GM12864 (cell line): ENCODE measurements around the gene SPOCK1.

Experiments used
- DNase-seq: peaks from one replicate; pipeline ENCODE4 v3.0.0-alpha.2; 2011; ENCODE audit warnings: low read depth
- H3K4me3 ChIP-seq: 2 replicates; pipeline ENCODE4 v1.5.1; 2011; ENCODE audit warnings: mild to moderate bottlenecking, low read depth, low read length, control low read depth
- CTCF ChIP-seq: IDR thresholded peaks from 2 replicates; pipeline ENCODE4 v1.5.1; 2011; ENCODE audit warnings: low read depth, mild to moderate bottlenecking, moderate library complexity, low read length, control low read depth, inconsistent platforms; ENCODE audit errors: missing control alignments

SPOCK1 gene

GRCh38 chr5:137250421-137250820, 248.7 kb downstream of the SPOCK1 start:
- no peak for TF ChIP-seq CTCF
- no peak overlapping the region for H3K4me3 ChIP-seq

DNA sequence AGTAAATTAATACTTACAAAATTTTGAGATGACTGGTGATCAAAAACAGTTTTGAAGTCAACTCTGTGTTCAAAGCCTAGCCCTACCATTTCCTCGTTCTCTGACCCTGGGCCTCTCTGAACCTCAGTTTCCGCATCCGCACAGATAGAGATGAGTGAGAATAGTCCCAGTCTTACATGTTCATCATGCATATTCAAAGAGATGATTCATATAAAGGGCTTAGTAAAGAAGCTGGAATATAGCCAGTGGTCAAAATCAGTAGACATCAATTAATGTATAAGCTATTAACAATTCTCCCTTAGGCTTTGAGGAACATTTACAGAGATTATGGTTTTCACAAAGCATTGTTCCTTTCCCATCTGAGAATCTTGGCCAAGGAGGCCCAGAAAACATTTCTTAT, 250.6 kb downstream of the SPOCK1 start:
- no peak for TF ChIP-seq CTCF
- no peak for DNase-seq
- H3K4me3 ChIP-seq = no peak overlapping the region

More at GRCh38 chr5:137250421-137250820, 248.7 kb downstream of the SPOCK1 start:
- no peak for DNase-seq

GRCh38 chr5:137245438-137245837, 253.7 kb downstream of the SPOCK1 start:
- no peak for DNase-seq
- no peak overlapping the region for H3K4me3 ChIP-seq
- TF ChIP-seq CTCF = no peak

GRCh38 chr5:137240285-137240684, 258.8 kb downstream of the SPOCK1 start:
- DNase-seq = no peak
- no peak for TF ChIP-seq CTCF
- H3K4me3 ChIP-seq = no peak overlapping the region

GRCh38 chr5:137236849-137237507, 262.1 kb downstream of the SPOCK1 start:
- H3K4me3 ChIP-seq = no peak overlapping the region
- no peak for DNase-seq
- TF ChIP-seq CTCF = no peak

GRCh38 chr5:137236252-137236651, 262.9 kb downstream of the SPOCK1 start:
- no peak for TF ChIP-seq CTCF
- H3K4me3 ChIP-seq = no peak overlapping the region
- DNase-seq = no peak
